Body of pancreas (tissue), 4 donors: ENCODE results near the gene WDR77. TPM values are rescaled to one million over a fixed set of nuclear protein-coding genes. Genes with fewer than 3 reads are reported as not detected.

Experiments used
- ATAC-seq: fragments of 150-250 bp; one replicate; pipeline ENCODE4 v1.9.1; 2016
- DNase-seq, 4 donors: peaks; one replicate each; pipeline ENCODE4 v3.0.0-alpha.2; 2019
- H3K27ac ChIP-seq, 4 donors: fragments of 200-600 bp; sonication (generic); 1 replicate in 3 of 4; 2 replicates in 1 of 4; pipeline versions ENCODE4 v1.5.1 to v1.6.1; 2016 to 2019; ENCODE audit warnings: mild to moderate bottlenecking in 1 of 4, mixed read lengths in 1 of 4, moderate library complexity in 1 of 4
- H3K27me3 ChIP-seq, 2 donors: fragments of 200-600 bp; sonication (generic); one replicate each; pipeline ENCODE4 v1.6.0; 2016; ENCODE audit warnings: mild to moderate bottlenecking in 1 of 2
- H3K36me3 ChIP-seq, 2 donors: fragments of 200-600 bp; sonication (generic); replicated peaks in 1 of 2; 2 replicates each; pipeline ENCODE4 v1.5.1; 2016; ENCODE audit warnings: low read depth in 2 of 2; ENCODE audit not compliant: insufficient read depth in 1 of 2
- H3K4me1 ChIP-seq: fragments of 200-600 bp; sonication (generic); one replicate; pipeline ENCODE4 v1.6.0; 2016
- H3K4me3 ChIP-seq, 2 donors: fragments of 200-600 bp; sonication (generic); 1 replicate in 1 of 2; 2 replicates in 1 of 2; pipeline ENCODE4 v1.5.1; 2016 to 2019
- H3K9me3 ChIP-seq, 3 donors: fragments of 200-600 bp; sonication (generic); 1 replicate in 2 of 3; 2 replicates in 1 of 3; pipeline ENCODE4 v1.5.1; 2016
- POLR2A ChIP-seq, 3 donors: fragments of 450-650 bp; IDR thresholded peaks; one replicate each; pipeline ENCODE4 v1.6.1; 2016; ENCODE audit warnings: antibody characterized with exemption in 3 of 3, mild to moderate bottlenecking in 2 of 3
- WGBS, 2 donors: methylation state at CpG; one replicate each; pipeline ENCODE4 v1.1.5; 2017; 5-methylcytosine and 5-hydroxymethylcytosine counted together
- intact Hi-C: fragments of 100-400 bp; cut with DNase I; formaldehyde crosslinking; loops from one replicate; pipeline ENCODE4 v1.15.1; 2023
- total RNA-seq, 2 donors: library from RNA; depleted of rRNA; stranded (reverse); fragments of >200 nt; gene quantifications; one replicate each; pipeline ENCODE4 v1.1.0, GENCODE V29; 2016
- TF ChIP-seq, protein P1 (sequence below), 7 experiments: fragments of 450-650 bp in 4 of 7; fragments of 200-600 bp in 3 of 7; sonication (generic) in 3 of 7; IDR thresholded peaks; one replicate each; pipeline ENCODE4 v1.5.1; 2016 to 2019; ENCODE audit warnings: antibody characterized with exemption in 7 of 7

Gene WDR77
- total RNA-seq, 2 donors from 2014 or later, result 14.8 to 18.2 TPM

DNA sequence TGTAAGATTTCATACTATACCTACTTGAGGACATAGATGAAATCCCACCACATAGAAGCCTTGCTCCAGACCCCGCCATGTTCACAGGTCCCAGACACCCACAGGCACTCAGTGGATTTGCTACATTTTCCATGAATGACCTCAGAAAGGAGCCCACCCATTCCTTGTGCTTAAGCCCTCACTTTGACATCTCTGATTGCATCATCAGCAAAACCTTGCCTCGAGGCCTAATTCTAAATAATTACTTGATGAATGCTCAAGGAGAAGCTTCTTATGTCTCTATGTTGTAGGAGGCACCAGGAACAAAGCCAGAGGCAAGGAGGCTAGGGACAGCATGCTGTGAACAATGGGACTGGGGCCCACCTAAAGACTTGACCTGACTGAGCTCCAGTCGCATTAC, 33.6 kb downstream of the WDR77 start:
- H3K4me1 ChIP-seq, result peaks cover 5% of the 10 kb centered on the region

DNA sequence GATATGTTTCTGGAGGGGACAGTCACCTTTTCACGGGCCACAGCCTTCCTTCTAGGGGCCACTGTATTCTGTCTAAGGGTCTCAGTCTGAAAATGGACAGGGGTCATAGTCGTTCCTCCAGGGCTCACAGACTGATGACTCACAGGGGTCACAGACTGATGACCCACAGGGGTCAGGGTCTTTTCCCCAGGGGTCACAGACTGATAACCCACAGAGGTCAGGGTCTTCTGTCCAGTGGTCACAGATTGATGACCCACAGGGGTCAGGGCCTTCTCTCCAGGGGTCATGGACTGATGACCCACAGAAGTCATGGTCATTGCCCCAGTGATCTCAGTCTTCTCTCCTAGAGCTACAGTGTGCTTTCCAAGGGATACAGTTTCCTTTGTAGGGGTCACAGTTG, 34.3 kb downstream of the WDR77 start:
- H3K27ac ChIP-seq, result no peak overlapping the region
- 52 to 68% methylated on average over 2 of the region's 2 CpGs for WGBS, 2 donors
- no peaks in the 10 kb centered on the region for H3K9me3 ChIP-seq
- intact Hi-C loops, result no loop called here
- ATAC-seq, result no peak
- H3K4me1 ChIP-seq, result peaks cover 5% of the 10 kb centered on the region
- no peaks in the 10 kb centered on the region for H3K36me3 ChIP-seq
- H3K27me3 ChIP-seq, result no peaks in the 10 kb centered on the region
- H3K4me3 ChIP-seq, result no peak overlapping the region
- DNase-seq, result no peak
- TF ChIP-seq, protein P1, sequence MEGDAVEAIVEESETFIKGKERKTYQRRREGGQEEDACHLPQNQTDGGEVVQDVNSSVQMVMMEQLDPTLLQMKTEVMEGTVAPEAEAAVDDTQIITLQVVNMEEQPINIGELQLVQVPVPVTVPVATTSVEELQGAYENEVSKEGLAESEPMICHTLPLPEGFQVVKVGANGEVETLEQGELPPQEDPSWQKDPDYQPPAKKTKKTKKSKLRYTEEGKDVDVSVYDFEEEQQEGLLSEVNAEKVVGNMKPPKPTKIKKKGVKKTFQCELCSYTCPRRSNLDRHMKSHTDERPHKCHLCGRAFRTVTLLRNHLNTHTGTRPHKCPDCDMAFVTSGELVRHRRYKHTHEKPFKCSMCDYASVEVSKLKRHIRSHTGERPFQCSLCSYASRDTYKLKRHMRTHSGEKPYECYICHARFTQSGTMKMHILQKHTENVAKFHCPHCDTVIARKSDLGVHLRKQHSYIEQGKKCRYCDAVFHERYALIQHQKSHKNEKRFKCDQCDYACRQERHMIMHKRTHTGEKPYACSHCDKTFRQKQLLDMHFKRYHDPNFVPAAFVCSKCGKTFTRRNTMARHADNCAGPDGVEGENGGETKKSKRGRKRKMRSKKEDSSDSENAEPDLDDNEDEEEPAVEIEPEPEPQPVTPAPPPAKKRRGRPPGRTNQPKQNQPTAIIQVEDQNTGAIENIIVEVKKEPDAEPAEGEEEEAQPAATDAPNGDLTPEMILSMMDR (IDR thresholded peaks at IDR 0.05), result no peak
- no peak for TF ChIP-seq POLR2A (IDR thresholded peaks at IDR 0.05)

More for the DNA sequence above, 33.6 kb downstream of the WDR77 start:
- ATAC-seq (no peak), DNase-seq (no peak)
- Histone ChIP-seq H3K36me3 (no peaks in the 10 kb centered on the region), H3K27me3 (no peaks in the 10 kb centered on the region), H3K4me3 (no peak overlapping the region), H3K9me3 (no peaks in the 10 kb centered on the region), H3K27ac (no peak overlapping the region)
- intact Hi-C loops, result no loop called here
- 86 to 91% methylated on average over 3 of the region's 3 CpGs for WGBS, 2 donors
- TF ChIP-seq, protein P1 (IDR thresholded peaks at IDR 0.05), result no peak
- TF ChIP-seq POLR2A (IDR thresholded peaks at IDR 0.05), result no peak

DNA sequence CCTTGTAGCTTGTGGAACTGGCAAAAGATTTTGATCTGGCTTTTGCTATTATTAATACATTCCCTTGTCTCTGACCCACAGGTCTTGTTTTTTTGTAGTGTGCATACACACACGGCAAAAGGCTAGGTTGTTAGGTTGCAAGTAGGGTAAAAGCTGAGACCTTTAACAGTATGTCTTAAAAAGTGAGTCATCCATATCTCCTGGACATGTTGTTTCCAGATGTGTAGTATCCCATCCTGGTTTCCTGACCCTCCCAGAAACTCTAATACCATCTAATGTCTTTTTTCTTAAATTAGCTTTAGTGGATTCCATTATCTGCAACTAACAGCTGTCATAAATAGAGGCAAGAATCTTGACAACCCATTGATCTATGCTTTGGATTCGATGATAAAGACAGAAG, 36.2 kb downstream of the WDR77 start:
- no peaks in the 10 kb centered on the region for H3K36me3 ChIP-seq
- TF ChIP-seq, protein P1 (IDR thresholded peaks at IDR 0.05), result no peak
- no peak for TF ChIP-seq POLR2A (IDR thresholded peaks at IDR 0.05)
- intact Hi-C loops, result no loop called here
- WGBS, 2 donors, result 68% methylated on average over 2 of the region's 2 CpGs
- peaks cover 5% of the 10 kb centered on the region for H3K4me1 ChIP-seq
- no peak for DNase-seq
- no peak for ATAC-seq
- no peak overlapping the region for H3K27ac ChIP-seq
- no peaks in the 10 kb centered on the region for H3K9me3 ChIP-seq
- no peaks in the 10 kb centered on the region for H3K27me3 ChIP-seq
- H3K4me3 ChIP-seq, result no peak overlapping the region

DNA sequence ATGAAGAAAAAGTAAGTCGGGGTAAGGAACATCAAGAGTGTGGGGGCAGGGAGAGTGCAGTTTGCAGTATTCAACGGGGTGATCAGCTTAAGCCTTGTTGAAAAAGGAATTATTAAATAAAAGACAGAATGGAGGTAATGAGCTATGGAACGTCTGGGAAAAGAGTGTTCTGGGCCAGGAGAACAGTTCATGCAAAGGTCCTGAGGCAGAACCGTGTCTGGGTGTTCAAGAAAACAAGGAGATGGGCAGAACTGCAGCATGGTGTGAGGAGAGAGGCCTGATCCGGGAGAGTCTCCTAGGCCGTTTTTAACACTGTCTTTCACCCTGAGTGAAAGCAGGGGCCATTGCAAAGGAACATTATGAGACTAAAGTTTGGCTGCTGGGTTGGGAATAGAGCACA, 41.8 kb downstream of the WDR77 start:
- intact Hi-C loops, result no loop called here
- Histone ChIP-seq H3K9me3 (no peaks in the 10 kb centered on the region), H3K27me3 (no peaks in the 10 kb centered on the region), H3K36me3 (no peaks in the 10 kb centered on the region), H3K4me3 (no peak overlapping the region), H3K4me1 (no peaks in the 10 kb centered on the region), H3K27ac (no peak overlapping the region)
- TF ChIP-seq POLR2A (IDR thresholded peaks at IDR 0.05), result no peak
- TF ChIP-seq, protein P1 (IDR thresholded peaks at IDR 0.05), result no peak
- WGBS, 2 donors, result 58 to 60% methylated on average over 6 of the region's 6 CpGs
- ATAC-seq (no peak), DNase-seq (no peak)

DNA sequence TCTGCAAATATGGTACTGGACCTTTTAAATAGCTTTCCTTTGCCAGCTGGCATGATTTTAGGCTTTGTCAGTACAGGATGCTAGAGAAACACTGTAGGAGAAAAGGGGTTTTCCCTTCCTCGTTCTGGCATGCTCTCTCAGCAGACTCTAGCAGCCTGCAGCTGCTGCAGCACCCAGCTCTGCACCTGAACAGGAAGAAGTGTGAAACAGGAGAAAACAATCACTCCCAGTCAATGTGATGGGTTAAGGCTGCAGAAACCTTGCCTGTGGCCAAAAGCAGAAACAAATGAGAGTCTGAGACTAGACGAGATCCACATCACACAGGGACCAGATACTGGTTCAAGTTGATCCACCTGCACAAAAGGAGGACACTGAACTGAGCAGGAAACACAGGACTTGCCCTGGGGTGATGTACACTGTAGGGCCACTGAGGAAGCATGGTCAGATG, 42.7 kb downstream of the WDR77 start:
- H3K4me3 ChIP-seq, result no peak overlapping the region
- peak; percentile 99 for ATAC-seq
- no peaks in the 10 kb centered on the region for H3K27me3 ChIP-seq
- intact Hi-C loops, result no loop called here
- TF ChIP-seq, protein P1 (IDR thresholded peaks at IDR 0.05), result no peak
- TF ChIP-seq POLR2A (IDR thresholded peaks at IDR 0.05), result no peak
- no peaks in the 10 kb centered on the region for H3K4me1 ChIP-seq
- DNase-seq, result peak; percentile 65 to 91 (median 80)
- H3K27ac ChIP-seq, result no peak overlapping the region
- WGBS, 2 donors, result 0 to 3% methylated on average over 2 of the region's 2 CpGs
- no peaks in the 10 kb centered on the region for H3K36me3 ChIP-seq
- H3K9me3 ChIP-seq, result no peaks in the 10 kb centered on the region
